Stimulated activated naive CD8-positive, alpha-beta T cell treated with anti-CD3 and anti-CD28 coated beads, Interleukin-15, Interleukin-2, amounts not matched to agents 100 U/mL and 50 U/mL, for 24 hours (primary cell): ENCODE results near the gene CFAP77.
"Not testable (repeated sequence)": the region's sequence is repeated elsewhere in the genome, so short reads cannot be mapped to it uniquely, and the experiment has no call there.

ENCODE experiments used
- ATAC-seq: fragments of 150-1000 bp; cut with Tn5 transposase; one replicate; pipeline ENCODE4 v1.10.0; 2021
- DNase-seq: peaks from one replicate; pipeline ENCODE4 v3.0.0; 2021

CFAP77 gene

GRCh38 chr9:132409828-132410528 is at the start of gene CFAP77:
Gene CFAP77, plus strand, starts transcription at chr9:132410211. Its CDS starts 61 bp downstream, at chr9:132410272.
- ATAC-seq (no peak), DNase-seq (peak; percentile 53)

GRCh38 chr9:132364068-132364467 is 45.9 kb upstream of the CFAP77 start:
- no peak for DNase-seq
- no peak for ATAC-seq

GRCh38 chr9:132365986-132366385 is 44.0 kb upstream of the CFAP77 start:
- ATAC-seq (no peak), DNase-seq (no peak)

- no peak for ATAC-seq
- DNase-seq, result no peak
Measured at GRCh38 chr9:132366481-132366880, 43.5 kb upstream of the CFAP77 start.

- no peak for DNase-seq
- ATAC-seq, result no peak
Measured at GRCh38 chr9:132367613-132368313, 42.2 kb upstream of the CFAP77 start.

- ATAC-seq (no peak), DNase-seq (no peak)
Measured at GRCh38 chr9:132369421-132369820, 40.6 kb upstream of the CFAP77 start.

GRCh38 chr9:132370592-132370991 is 39.4 kb upstream of the CFAP77 start:
- no peak for ATAC-seq
- DNase-seq, result no peak

- ATAC-seq, result peak; percentile 51
- DNase-seq, result no peak
Measured at GRCh38 chr9:132372177-132373095, 37.6 kb upstream of the CFAP77 start.

GRCh38 chr9:132377769-132378168 is 32.2 kb upstream of the CFAP77 start:
- not testable (repeated sequence) for DNase-seq, ATAC-seq

GRCh38 chr9:132378416-132378815 is 31.6 kb upstream of the CFAP77 start:
- not testable (repeated sequence) for DNase-seq, ATAC-seq

- no peak for ATAC-seq
- DNase-seq, result no peak
Measured at GRCh38 chr9:132381966-132382541, 28.0 kb upstream of the CFAP77 start.

- no peak for DNase-seq
- no peak for ATAC-seq
Measured at GRCh38 chr9:132383462-132383883, 26.5 kb upstream of the CFAP77 start.

- peak; percentile 36 for ATAC-seq
- DNase-seq, result no peak
Measured at GRCh38 chr9:132384376-132384775, 25.6 kb upstream of the CFAP77 start.

GRCh38 chr9:132387133-132387532 is 22.9 kb upstream of the CFAP77 start:
- DNase-seq, result no peak
- no peak for ATAC-seq

GRCh38 chr9:132390966-132391365 is 19.0 kb upstream of the CFAP77 start:
- ATAC-seq, result no peak
- DNase-seq, result no peak

- DNase-seq (no peak), ATAC-seq (no peak)
Measured at GRCh38 chr9:132391449-132391848, 18.6 kb upstream of the CFAP77 start.

- DNase-seq (no peak), ATAC-seq (no peak)
Measured at GRCh38 chr9:132395560-132395959, 14.5 kb upstream of the CFAP77 start.

GRCh38 chr9:132401824-132402223 is 8.2 kb upstream of the CFAP77 start:
- ATAC-seq (no peak), DNase-seq (no peak)

GRCh38 chr9:132404228-132404881 is 5.7 kb upstream of the CFAP77 start:
- DNase-seq, result peak; percentile 32

GRCh38 chr9:132406554-132407122 is 3.4 kb upstream of the CFAP77 start, which contains the start of gene TTF1:
Gene TTF1, minus strand, starts transcription at chr9:132406840. Its CDS starts 4,019 bp downstream, at chr9:132402821.
- ATAC-seq, result peak; percentile 88
- peak; percentile 94 for DNase-seq

More at GRCh38 chr9:132404228-132404881, 5.7 kb upstream of the CFAP77 start:
- peak; percentile 68 for ATAC-seq

- ATAC-seq (no peak), DNase-seq (no peak)
Measured at GRCh38 chr9:132407196-132407595, 2.8 kb upstream of the CFAP77 start.
